Skin of body (tissue), 3 donors: ENCODE results near the gene FUS. TPM values are rescaled to one million over a fixed set of nuclear protein-coding genes. Genes with fewer than 3 reads are reported as not detected.

Source experiments
- DNase-seq: peaks from one replicate; lab custom pipeline; 2025; lab: John Stamatoyannopoulos, UW
- small RNA-seq: library from RNA; depleted of rRNA; stranded (forward); fragments of <200 nt; gene quantifications from one replicate; pipeline ENCODE3, GENCODE V24; 2014; ENCODE audit warnings: low replicate concordance
- total RNA-seq: library from RNA; depleted of rRNA; stranded (reverse); fragments of >200 nt; gene quantifications from one replicate; pipeline ENCODE4 v1.2.3, GENCODE V29; 2014

FUS gene
- total RNA-seq, 1 donor from 2014 or later = 84.9 TPM

DNA sequence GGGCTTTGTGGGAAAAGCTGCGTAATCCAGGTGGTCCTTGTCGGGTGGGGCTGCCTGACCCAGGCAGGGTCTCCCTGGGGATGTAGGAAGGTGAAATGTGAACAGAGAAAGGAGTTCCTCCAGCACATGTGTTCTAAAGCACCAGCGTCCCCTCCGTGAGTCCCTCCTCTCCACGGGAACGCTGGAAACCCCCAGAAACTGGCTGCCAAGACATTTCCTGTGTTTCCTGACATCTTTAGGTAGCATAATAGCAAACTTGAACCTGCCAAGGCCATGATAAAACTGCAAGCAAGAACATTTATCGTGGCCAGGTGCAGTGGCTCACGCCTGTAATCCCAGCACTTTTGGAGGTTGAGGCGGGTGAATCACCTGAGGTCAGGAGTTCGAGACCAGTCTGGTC lies 49.6 kb downstream of the FUS start:
- no peak for DNase-seq

DNA sequence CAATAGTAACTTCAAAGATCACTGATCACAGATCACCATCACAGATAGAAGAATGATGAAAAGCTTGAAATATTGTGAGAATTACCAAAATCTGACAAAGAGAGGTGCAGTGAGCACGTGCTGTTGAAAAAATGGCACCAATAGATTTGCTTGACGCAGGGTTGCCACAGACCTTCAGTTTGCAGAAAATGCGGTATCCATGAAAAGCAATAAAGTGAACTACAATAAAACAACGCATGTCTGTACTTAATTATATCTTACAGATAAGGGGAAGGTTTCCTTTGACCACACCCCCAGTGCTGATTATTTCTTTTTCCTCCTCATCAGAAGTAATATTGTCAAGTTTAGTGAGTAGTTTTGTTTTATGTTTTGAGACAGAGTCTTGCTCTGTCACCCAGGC lies 58.1 kb downstream of the FUS start:
- DNase-seq = no peak

Small RNA genes within 50 kb of the gene (small RNA-seq; reads per million reads assigned to genes)
- gene AC009088.4 (not detected), gene NDUFA3P6 (not detected)

Other genes starting within 250 kb of the FUS start
- gene ORAI3, start 231.1 kb upstream of the FUS start, total RNA-seq = 10.3 TPM
- 4.1 TPM for gene SETD1A, start 222.4 kb upstream of the FUS start, total RNA-seq
- 8.5 TPM for gene HSD3B7, start 194.9 kb upstream of the FUS start, total RNA-seq
- 0.89 TPM for gene STX1B, start 169.5 kb upstream of the FUS start, total RNA-seq
- 26.3 TPM for gene STX4, start 146.6 kb upstream of the FUS start, total RNA-seq
- 3.5 TPM for gene ZNF668, start 105.9 kb upstream of the FUS start, total RNA-seq
- 8.9 TPM for gene ZNF646, start 105.7 kb upstream of the FUS start, total RNA-seq
- 1.5 TPM for gene PRSS53, start 91.2 kb upstream of the FUS start, total RNA-seq
- 37.4 TPM for gene VKORC1, start 85.3 kb upstream of the FUS start, total RNA-seq
- gene BCKDK, start 71.8 kb upstream of the FUS start, total RNA-seq = 10.4 TPM
- gene KAT8, start 62.5 kb upstream of the FUS start, total RNA-seq = 41.3 TPM
- gene PRSS8, start 44.4 kb upstream of the FUS start, total RNA-seq = 9.6 TPM
- gene PRSS36, start 30.1 kb upstream of the FUS start, total RNA-seq = 0.99 TPM
- 38.9 TPM for gene PYCARD, start 22.6 kb downstream of the FUS start, total RNA-seq
- gene TRIM72, start 34.0 kb downstream of the FUS start, total RNA-seq = 4.4 TPM
- 2.8 TPM for gene PYDC1, start 37.0 kb downstream of the FUS start, total RNA-seq
- gene ITGAM, start 79.8 kb downstream of the FUS start, total RNA-seq = 9.8 TPM
- gene ITGAX, start 175.0 kb downstream of the FUS start, total RNA-seq = 3.3 TPM
- 0.10 TPM for gene ITGAD, start 213.2 kb downstream of the FUS start, total RNA-seq
- gene COX6A2, start 248.2 kb downstream of the FUS start, total RNA-seq = 16.3 TPM